Brain microvascular endothelial cell (primary cell): ENCODE data around the gene DNLZ.

Experiments
- DNase-seq: peaks from one replicate; pipeline ENCODE4 v3.0.0-alpha.2; 2020
- H3K27ac ChIP-seq: fragments of 250-450 bp; sonication (Bioruptor Pico); 2 replicates; pipeline ENCODE4 v1.5.1; 2020; ENCODE audit warnings: mild to moderate bottlenecking, moderate library complexity
- H3K27me3 ChIP-seq: fragments of 250-450 bp; sonication (Bioruptor Pico); replicated peaks from 2 replicates; pipeline ENCODE4 v1.5.1; 2020; ENCODE audit warnings: mild to moderate bottlenecking
- H3K36me3 ChIP-seq: fragments of 250-450 bp; sonication (Bioruptor Pico); replicated peaks from 2 replicates; pipeline ENCODE4 v1.5.1; 2020; ENCODE audit warnings: mild to moderate bottlenecking
- H3K4me3 ChIP-seq: 2 replicates; pipeline ENCODE4 v1.5.1; 2011; ENCODE audit warnings: low read depth, mild to moderate bottlenecking, control low read depth, low read length, moderate library complexity
- in situ Hi-C: cut with HindIII; loops from 2 replicates; pipeline ENCODE4 v1.10.0; 2017; ENCODE audit warnings: low sequenced_read_pairs, low pct_ligation_motif_present
- TF ChIP-seq, protein P1 (sequence below): IDR thresholded peaks from 2 replicates; pipeline ENCODE4 v1.5.1; 2011; ENCODE audit warnings: low read depth, mild to moderate bottlenecking, moderate library complexity, low read length, control low read depth, inconsistent platforms; ENCODE audit errors: missing control alignments

The DNLZ gene

DNA sequence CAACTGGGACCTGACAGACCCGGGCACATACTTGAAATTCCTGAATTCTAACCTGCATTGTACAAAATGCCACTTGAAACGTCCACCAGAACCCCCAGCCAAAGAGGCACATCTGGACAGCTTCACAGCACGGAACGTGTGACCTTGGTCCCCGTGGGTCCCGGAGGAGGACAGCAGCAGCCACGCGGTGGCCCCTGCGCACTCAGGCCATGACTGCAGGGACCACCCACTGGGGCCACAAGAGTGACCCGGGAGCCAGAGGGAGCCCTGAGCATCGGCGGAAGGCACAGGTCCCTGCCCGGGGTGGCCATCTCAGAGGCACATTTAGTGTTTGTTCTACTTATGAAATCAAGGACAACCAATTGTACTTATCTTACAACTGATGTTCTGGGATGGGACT, 38.5 kb upstream of the DNLZ start:
- in situ Hi-C loops: no loop called here
- no peak for DNase-seq
- Histone ChIP-seq H3K27me3 (no peaks in the 10 kb centered on the region), H3K27ac (no peak overlapping the region), H3K4me3 (no peak overlapping the region), H3K36me3 (peaks cover 48% of the 10 kb centered on the region)
- TF ChIP-seq, protein P1, sequence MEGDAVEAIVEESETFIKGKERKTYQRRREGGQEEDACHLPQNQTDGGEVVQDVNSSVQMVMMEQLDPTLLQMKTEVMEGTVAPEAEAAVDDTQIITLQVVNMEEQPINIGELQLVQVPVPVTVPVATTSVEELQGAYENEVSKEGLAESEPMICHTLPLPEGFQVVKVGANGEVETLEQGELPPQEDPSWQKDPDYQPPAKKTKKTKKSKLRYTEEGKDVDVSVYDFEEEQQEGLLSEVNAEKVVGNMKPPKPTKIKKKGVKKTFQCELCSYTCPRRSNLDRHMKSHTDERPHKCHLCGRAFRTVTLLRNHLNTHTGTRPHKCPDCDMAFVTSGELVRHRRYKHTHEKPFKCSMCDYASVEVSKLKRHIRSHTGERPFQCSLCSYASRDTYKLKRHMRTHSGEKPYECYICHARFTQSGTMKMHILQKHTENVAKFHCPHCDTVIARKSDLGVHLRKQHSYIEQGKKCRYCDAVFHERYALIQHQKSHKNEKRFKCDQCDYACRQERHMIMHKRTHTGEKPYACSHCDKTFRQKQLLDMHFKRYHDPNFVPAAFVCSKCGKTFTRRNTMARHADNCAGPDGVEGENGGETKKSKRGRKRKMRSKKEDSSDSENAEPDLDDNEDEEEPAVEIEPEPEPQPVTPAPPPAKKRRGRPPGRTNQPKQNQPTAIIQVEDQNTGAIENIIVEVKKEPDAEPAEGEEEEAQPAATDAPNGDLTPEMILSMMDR: no peak

GRCh38 chr9:136401173-136401922, 37.8 kb upstream of the DNLZ start:
- H3K27me3 ChIP-seq: no peaks in the 10 kb centered on the region
- in situ Hi-C loops: no loop called here
- TF ChIP-seq, protein P1: no peak
- peaks cover 51% of the 10 kb centered on the region for H3K36me3 ChIP-seq
- H3K27ac ChIP-seq: no peak overlapping the region
- DNase-seq: no peak
- H3K4me3 ChIP-seq: no peak overlapping the region

DNA sequence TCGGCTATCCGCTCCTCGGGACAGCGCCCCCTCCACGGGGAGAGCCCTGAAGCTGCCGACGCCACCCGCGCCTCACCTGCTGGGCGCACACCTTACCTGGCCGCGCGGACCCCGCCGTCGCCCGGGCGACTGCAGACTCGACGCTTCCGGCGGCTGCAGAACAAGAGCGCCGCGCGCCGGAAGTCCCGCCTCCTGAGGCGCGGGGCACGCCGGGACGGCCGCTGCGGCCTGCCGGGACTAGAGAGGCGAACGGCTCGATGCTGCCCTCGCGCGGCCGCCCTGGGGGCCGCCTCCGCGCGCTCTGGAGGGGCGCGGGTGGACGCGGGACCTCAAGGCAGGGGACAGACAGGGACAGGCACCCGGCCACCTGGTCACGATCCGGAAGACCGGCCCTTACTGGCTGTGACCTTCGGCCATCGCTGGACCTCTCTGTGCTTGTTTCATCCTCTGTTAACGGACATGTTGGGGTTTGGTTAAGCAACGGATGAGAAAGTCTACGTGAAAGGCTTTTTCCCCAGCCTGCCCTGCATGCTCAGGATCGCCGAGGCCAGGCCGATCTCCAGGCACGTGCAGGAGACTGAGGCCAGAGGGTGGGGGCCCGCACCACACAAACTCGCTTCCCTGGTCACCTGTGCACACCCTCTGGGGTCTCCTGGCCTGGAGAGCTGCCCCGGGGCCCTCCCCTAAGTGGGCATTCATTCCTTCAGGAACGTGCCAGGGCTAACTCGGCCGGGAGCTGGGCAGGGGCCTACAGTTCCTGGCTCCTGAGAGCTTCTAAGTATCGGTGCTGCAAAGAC, 36.7 kb upstream of the DNLZ start, which contains the start of gene SNAPC4:
TSS of gene SNAPC4 (minus strand) at position 133 of the 797 bp plus-strand sequence. CDS start 1,742 bp downstream, outside the sequence.
- H3K27ac ChIP-seq: peak within 1 kb of the TSS; percentile 62
- H3K4me3 ChIP-seq: peak within 1 kb of the TSS; percentile 81
- in situ Hi-C loops: no loop called here
- H3K27me3 ChIP-seq: no peaks in the 10 kb centered on the region
- TF ChIP-seq, protein P1: peak; percentile 51
- H3K36me3 ChIP-seq: peaks cover 52% of the 10 kb centered on the region
- peak; percentile 55 for DNase-seq

GRCh38 chr9:136399176-136400037, 35.9 kb upstream of the DNLZ start:
- Histone ChIP-seq H3K4me3 (peak overlapping the region; percentile 81), H3K27me3 (no peaks in the 10 kb centered on the region), H3K27ac (peak overlapping the region; percentile 62), H3K36me3 (peaks cover 52% of the 10 kb centered on the region)
- in situ Hi-C loops: no loop called here
- peak; percentile 19 for DNase-seq
- TF ChIP-seq, protein P1: no peak

- in situ Hi-C loops: no loop called here
- Histone ChIP-seq H3K27me3 (no peaks in the 10 kb centered on the region), H3K4me3 (no peak overlapping the region), H3K36me3 (peaks cover 55% of the 10 kb centered on the region), H3K27ac (no peak overlapping the region)
- TF ChIP-seq, protein P1: no peak
- no peak for DNase-seq
Observed at GRCh38 chr9:136398286-136398685, 34.7 kb upstream of the DNLZ start.
